GM06990 (cell line): Measurements from ENCODE around the gene CLCA2.

ENCODE experiments used
- DNase-seq: peaks from one replicate; pipeline ENCODE4 v3.0.0-alpha.2; 2011; ENCODE audit not compliant: insufficient read length; ENCODE audit errors: extremely low read depth
- H3K27me3 ChIP-seq: replicated peaks from 2 replicates; pipeline ENCODE4 v1.6.0; 2011; ENCODE audit warnings: low read length; ENCODE audit not compliant: control insufficient read depth, insufficient read depth
- H3K36me3 ChIP-seq: 2 replicates; pipeline ENCODE4 v1.5.1; 2011; ENCODE audit warnings: low read length; ENCODE audit not compliant: control insufficient read depth, insufficient read depth
- H3K4me3 ChIP-seq: replicated peaks from 2 replicates; pipeline ENCODE4 v1.5.1; 2011; ENCODE audit warnings: low read depth, mild to moderate bottlenecking, control low read depth, low read length
- TF ChIP-seq, protein P1 (sequence below): IDR thresholded peaks from 2 replicates; pipeline ENCODE4 v1.5.1; 2011; ENCODE audit warnings: low read length, control low read depth, mild to moderate bottlenecking, inconsistent platforms; ENCODE audit not compliant: insufficient read depth, poor library complexity, severe bottlenecking

The CLCA2 gene

DNA sequence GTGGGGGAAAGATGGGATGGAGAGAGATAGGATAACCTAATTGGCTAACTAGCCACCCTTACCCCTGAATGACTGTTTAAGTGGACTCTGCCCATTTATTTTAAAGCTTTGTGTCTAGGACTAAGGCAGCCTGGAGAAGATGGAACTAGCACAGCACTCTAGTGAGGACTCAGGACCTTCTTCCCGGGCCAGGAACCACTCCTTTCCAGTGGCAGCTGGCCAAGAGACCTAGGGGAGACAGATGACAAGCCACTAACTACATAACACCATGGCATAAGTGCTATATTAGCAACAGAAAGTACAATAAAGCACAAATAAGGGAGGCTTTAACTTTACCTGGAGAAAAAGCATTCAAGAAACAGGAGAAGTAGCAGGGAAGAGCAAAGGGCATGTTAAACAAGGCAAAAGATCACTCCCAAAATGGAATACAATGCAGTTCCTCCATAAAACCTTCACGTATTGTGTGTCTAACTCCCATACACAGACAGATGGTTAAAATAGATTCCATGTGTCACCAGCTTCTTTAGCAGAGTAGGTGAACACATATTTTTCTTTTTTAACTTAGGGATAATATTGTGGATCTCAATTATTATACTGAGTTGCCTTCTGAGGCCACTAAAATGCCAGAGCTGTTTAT, 65.4 kb downstream of the CLCA2 start:
- DNase-seq, result no peak
- Histone ChIP-seq H3K4me3 (no peak overlapping the region), H3K36me3 (no peaks in the 10 kb centered on the region), H3K27me3 (no peaks in the 10 kb centered on the region; the same call in none of the 2 replicates)
- TF ChIP-seq, protein P1, sequence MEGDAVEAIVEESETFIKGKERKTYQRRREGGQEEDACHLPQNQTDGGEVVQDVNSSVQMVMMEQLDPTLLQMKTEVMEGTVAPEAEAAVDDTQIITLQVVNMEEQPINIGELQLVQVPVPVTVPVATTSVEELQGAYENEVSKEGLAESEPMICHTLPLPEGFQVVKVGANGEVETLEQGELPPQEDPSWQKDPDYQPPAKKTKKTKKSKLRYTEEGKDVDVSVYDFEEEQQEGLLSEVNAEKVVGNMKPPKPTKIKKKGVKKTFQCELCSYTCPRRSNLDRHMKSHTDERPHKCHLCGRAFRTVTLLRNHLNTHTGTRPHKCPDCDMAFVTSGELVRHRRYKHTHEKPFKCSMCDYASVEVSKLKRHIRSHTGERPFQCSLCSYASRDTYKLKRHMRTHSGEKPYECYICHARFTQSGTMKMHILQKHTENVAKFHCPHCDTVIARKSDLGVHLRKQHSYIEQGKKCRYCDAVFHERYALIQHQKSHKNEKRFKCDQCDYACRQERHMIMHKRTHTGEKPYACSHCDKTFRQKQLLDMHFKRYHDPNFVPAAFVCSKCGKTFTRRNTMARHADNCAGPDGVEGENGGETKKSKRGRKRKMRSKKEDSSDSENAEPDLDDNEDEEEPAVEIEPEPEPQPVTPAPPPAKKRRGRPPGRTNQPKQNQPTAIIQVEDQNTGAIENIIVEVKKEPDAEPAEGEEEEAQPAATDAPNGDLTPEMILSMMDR, result no peak

DNA sequence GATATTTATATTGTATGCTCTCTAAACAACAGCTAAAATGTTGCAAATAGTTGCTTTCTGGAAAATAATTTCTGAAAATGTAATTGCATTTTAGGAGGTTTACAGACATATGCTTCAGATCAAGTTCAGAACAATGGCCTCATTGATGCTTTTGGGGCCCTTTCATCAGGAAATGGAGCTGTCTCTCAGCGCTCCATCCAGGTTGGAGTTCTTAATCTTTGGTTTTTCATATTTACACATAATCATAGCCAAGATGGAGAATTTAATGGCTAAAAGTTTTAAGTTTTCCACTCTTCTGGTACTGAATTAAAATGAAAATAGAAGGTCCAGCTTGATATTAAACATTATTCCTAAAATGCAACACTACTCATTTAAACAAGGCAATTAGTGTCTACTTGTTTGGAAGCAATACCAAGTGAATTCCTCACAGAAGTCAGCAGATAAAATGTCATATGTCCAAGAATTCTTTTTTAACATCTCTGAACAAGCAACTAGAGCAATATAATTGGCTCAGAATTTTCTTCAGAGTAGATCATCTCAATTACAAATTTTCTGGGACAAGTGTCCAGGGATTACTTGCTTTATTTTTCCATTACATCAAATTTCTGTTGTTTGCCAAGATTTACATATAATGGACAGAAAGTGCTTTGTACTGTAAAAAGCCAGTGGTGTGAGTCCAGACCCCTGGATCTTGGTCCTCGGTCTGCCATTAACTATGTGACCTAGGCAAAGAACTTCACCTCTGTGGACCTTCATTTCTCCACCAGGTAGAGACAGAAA, 67.4 kb downstream of the CLCA2 start:
- no peaks in the 10 kb centered on the region; the same call in none of the 2 replicates for H3K27me3 ChIP-seq
- no peak for DNase-seq
- no peak overlapping the region for H3K4me3 ChIP-seq
- TF ChIP-seq, protein P1, result no peak
- no peaks in the 10 kb centered on the region for H3K36me3 ChIP-seq

DNA sequence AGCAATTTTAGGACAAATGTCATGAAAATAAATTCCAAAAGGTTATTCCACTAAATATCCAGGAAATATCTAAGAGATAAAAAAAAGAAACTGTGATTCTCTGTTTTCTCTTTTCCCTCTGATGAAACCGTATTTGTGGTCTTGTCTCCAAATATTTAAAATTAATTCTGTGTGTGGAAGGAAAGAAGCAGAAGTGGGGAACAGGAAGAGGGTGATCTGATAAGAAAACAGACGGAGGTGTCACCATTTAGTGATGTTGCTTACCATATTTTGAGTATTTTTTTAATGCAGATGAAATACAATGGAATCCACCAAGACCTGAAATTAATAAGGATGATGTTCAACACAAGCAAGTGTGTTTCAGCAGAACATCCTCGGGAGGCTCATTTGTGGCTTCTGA, 74.3 kb downstream of the CLCA2 start:
- Histone ChIP-seq H3K4me3 (no peak overlapping the region), H3K27me3 (no peaks in the 10 kb centered on the region; the same call in 1 of the 2 replicates), H3K36me3 (no peaks in the 10 kb centered on the region)
- TF ChIP-seq, protein P1, result no peak
- no peak for DNase-seq

DNA sequence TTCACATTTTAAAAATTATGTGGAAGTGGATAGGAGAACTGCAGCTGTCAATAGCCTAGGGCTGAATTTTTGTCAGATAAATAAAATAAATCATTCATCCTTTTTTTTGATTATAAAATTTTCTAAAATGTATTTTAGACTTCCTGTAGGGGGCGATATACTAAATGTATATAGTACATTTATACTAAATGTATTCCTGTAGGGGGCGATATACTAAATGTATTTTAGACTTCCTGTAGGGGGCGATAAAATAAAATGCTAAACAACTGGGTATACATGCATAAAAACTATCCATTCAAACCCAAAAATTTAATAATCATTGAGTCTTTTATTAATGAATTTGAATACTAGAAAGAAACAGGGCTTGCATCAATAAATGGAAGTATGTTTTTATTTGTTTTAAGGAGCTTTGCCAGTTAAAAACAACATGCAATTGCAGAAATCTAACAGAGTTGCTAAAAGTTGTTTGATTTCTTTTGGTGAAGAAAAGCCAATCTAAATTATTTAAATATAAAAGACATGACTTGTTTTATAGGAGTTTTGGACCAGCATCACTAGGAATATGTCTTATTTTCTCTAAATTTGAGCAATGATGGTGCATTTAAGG, 76.1 kb downstream of the CLCA2 start:
- Histone ChIP-seq H3K4me3 (no peak overlapping the region), H3K27me3 (no peaks in the 10 kb centered on the region), H3K36me3 (no peaks in the 10 kb centered on the region)
- DNase-seq, result no peak
- TF ChIP-seq, protein P1, result peak; percentile 90

DNA sequence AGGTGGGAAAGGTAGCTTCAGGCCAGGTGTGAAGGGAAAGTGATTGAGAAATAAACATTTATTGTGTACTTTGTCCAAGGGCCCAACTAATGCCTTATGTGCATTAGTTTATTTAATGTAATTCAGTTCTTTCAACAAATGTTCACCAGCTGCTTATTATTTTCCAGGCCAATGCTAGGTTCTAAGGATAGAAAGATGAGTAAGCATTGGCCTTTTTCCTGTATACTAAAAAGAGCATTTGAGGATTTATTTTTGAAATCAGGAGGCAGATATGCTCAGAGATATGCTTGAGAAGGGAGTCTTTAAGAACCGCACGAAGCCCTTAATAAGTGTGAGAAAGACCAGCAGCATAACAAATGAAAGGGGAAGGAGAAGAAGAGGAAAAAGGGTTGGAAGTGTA, 76.7 kb downstream of the CLCA2 start:
- H3K36me3 ChIP-seq, result no peaks in the 10 kb centered on the region
- TF ChIP-seq, protein P1, result no peak
- DNase-seq, result no peak

More for the DNA sequence above, 76.7 kb downstream of the CLCA2 start:
- H3K4me3 ChIP-seq, result no peak overlapping the region
- H3K27me3 ChIP-seq, result no peaks in the 10 kb centered on the region
